ENCODE data around the gene CMC2.
A peak's percentile ranks its signal among the peaks of the same experiment; 100 is the strongest.

CMC2 gene

GRCh38 chr16:80962879-80963278, 43.8 kb downstream of the CMC2 start:
- Histone ChIP-seq H3K27me3 (ENCODE audit: insufficient read depth, low read length) (no peaks in the 10 kb centered on the region), H4K91ac (ENCODE audit: low read depth, low read length) (no peak overlapping the region), H3K9me3 (ENCODE audit: insufficient read depth, low read depth, low read length) (no peaks in the 10 kb centered on the region), H2AFZ (ENCODE audit: insufficient read depth, low read length, poor library complexity) (no peak overlapping the region), H3K4me2 (ENCODE audit: low read length) (no peak overlapping the region), H3K18ac (ENCODE audit: low read length) (no peak overlapping the region), H3K9ac (ENCODE audit: low read length) (no peak overlapping the region), H2BK12ac (ENCODE audit: low read length) (no peak overlapping the region), H3K79me1 (ENCODE audit: low read length) (no peaks in the 10 kb centered on the region), H3K23ac (ENCODE audit: low read length) (no peak overlapping the region), H3K4me3 (ENCODE audit: low read depth, low read length) (no peak overlapping the region), H2BK120ac (ENCODE audit: insufficient read depth, low read length, poor library complexity) (no peak overlapping the region), H3K4me1 (ENCODE audit: control insufficient read depth in 1 of 2, insufficient read depth in 2 of 2, low read length in 2 of 2) (no peaks in the 10 kb centered on the region), H2BK5ac (ENCODE audit: low read depth, low read length, poor library complexity) (no peak overlapping the region), H3K79me2 (ENCODE audit: control insufficient read depth, insufficient read depth, low read length, poor library complexity) (no peaks in the 10 kb centered on the region), H4K12ac (ENCODE audit: low read depth, low read length) (no peak overlapping the region), H3K14ac (ENCODE audit: low read length) (no peak overlapping the region), H4K8ac (ENCODE audit: low read depth, low read length) (no peak overlapping the region), H3K27ac (ENCODE audit: low read depth, low read length) (no peak overlapping the region), H2AK5ac (ENCODE audit: low read length) (no peak overlapping the region), H3K4ac (ENCODE audit: low read depth, low read length) (no peak overlapping the region), H3K36me3 (ENCODE audit: control insufficient read depth in 1 of 2, insufficient read depth in 2 of 2, low read length in 2 of 2) (no peaks in the 10 kb centered on the region)
- no peak for DNase-seq
- no CpG with 5 or more reads among the region's 2 CpGs for WGBS (ENCODE audit: extremely low coverage, insufficient coverage, insufficient read length)

GRCh38 chr16:80958284-80958683, 48.4 kb downstream of the CMC2 start:
- Histone ChIP-seq H3K4me2 (ENCODE audit: low read length) (no peak overlapping the region), H3K4ac (ENCODE audit: low read depth, low read length) (no peak overlapping the region), H3K27me3 (ENCODE audit: insufficient read depth, low read length) (no peaks in the 10 kb centered on the region), H3K18ac (ENCODE audit: low read length) (no peak overlapping the region), H2BK12ac (ENCODE audit: low read length) (no peak overlapping the region), H3K4me3 (ENCODE audit: low read depth, low read length) (no peak overlapping the region), H3K27ac (ENCODE audit: low read depth, low read length) (no peak overlapping the region), H3K36me3 (ENCODE audit: control insufficient read depth in 1 of 2, insufficient read depth in 2 of 2, low read length in 2 of 2) (no peaks in the 10 kb centered on the region), H3K4me1 (ENCODE audit: control insufficient read depth in 1 of 2, insufficient read depth in 2 of 2, low read length in 2 of 2) (no peaks in the 10 kb centered on the region), H4K12ac (ENCODE audit: low read depth, low read length) (no peak overlapping the region), H2BK5ac (ENCODE audit: low read depth, low read length, poor library complexity) (no peak overlapping the region), H4K8ac (ENCODE audit: low read depth, low read length) (no peak overlapping the region), H3K79me1 (ENCODE audit: low read length) (no peaks in the 10 kb centered on the region), H3K23ac (ENCODE audit: low read length) (no peak overlapping the region), H3K9me3 (ENCODE audit: insufficient read depth, low read depth, low read length) (peaks cover 5% of the 10 kb centered on the region), H3K14ac (ENCODE audit: low read length) (no peak overlapping the region), H2AK5ac (ENCODE audit: low read length) (no peak overlapping the region), H4K91ac (ENCODE audit: low read depth, low read length) (no peak overlapping the region), H3K9ac (ENCODE audit: low read length) (no peak overlapping the region), H3K79me2 (ENCODE audit: control insufficient read depth, insufficient read depth, low read length, poor library complexity) (no peaks in the 10 kb centered on the region), H2AFZ (ENCODE audit: insufficient read depth, low read length, poor library complexity) (no peak overlapping the region), H2BK120ac (ENCODE audit: insufficient read depth, low read length, poor library complexity) (no peak overlapping the region)
- no peak for DNase-seq

GRCh38 chr16:80954985-80955384, 51.7 kb downstream of the CMC2 start:
- no peak overlapping the region for H4K12ac ChIP-seq (ENCODE audit: low read depth, low read length)
- no peak overlapping the region for H3K23ac ChIP-seq (ENCODE audit: low read length)
- DNase-seq = no peak
- H3K4ac ChIP-seq (ENCODE audit: low read depth, low read length) = no peak overlapping the region
- H4K8ac ChIP-seq (ENCODE audit: low read depth, low read length) = no peak overlapping the region
- no peaks in the 10 kb centered on the region for H3K27me3 ChIP-seq (ENCODE audit: insufficient read depth, low read length)
- no peaks in the 10 kb centered on the region for H3K4me1 ChIP-seq (ENCODE audit: control insufficient read depth in 1 of 2, insufficient read depth in 2 of 2, low read length in 2 of 2)
- H2BK12ac ChIP-seq (ENCODE audit: low read length) = no peak overlapping the region
- H4K91ac ChIP-seq (ENCODE audit: low read depth, low read length) = no peak overlapping the region
- H2BK120ac ChIP-seq (ENCODE audit: insufficient read depth, low read length, poor library complexity) = no peak overlapping the region
- H2AK5ac ChIP-seq (ENCODE audit: low read length) = no peak overlapping the region
- peak overlapping the region; percentile 6 for H3K4me3 ChIP-seq (ENCODE audit: low read depth, low read length)
- WGBS (ENCODE audit: extremely low coverage, insufficient coverage, insufficient read length) = no CpG with 5 or more reads among the region's 5 CpGs
- no peak overlapping the region for H2AFZ ChIP-seq (ENCODE audit: insufficient read depth, low read length, poor library complexity)
- H3K4me2 ChIP-seq (ENCODE audit: low read length) = no peak overlapping the region
- H3K9ac ChIP-seq (ENCODE audit: low read length) = no peak overlapping the region
- no peaks in the 10 kb centered on the region for H3K79me1 ChIP-seq (ENCODE audit: low read length)
- no peak overlapping the region for H3K14ac ChIP-seq (ENCODE audit: low read length)
- no peak overlapping the region for H3K18ac ChIP-seq (ENCODE audit: low read length)
- H3K9me3 ChIP-seq (ENCODE audit: insufficient read depth, low read depth, low read length) = peaks cover 5% of the 10 kb centered on the region
- H3K27ac ChIP-seq (ENCODE audit: low read depth, low read length) = no peak overlapping the region
- H3K36me3 ChIP-seq (ENCODE audit: control insufficient read depth in 1 of 2, insufficient read depth in 2 of 2, low read length in 2 of 2) = no peaks in the 10 kb centered on the region
- H2BK5ac ChIP-seq (ENCODE audit: low read depth, low read length, poor library complexity) = no peak overlapping the region
- no peaks in the 10 kb centered on the region for H3K79me2 ChIP-seq (ENCODE audit: control insufficient read depth, insufficient read depth, low read length, poor library complexity)

GRCh38 chr16:80948886-80949493, 57.7 kb downstream of the CMC2 start:
- WGBS (ENCODE audit: extremely low coverage, insufficient coverage, insufficient read length) = no CpG with 5 or more reads among the region's 7 CpGs
- DNase-seq = peak; percentile 26 to 65
- Histone ChIP-seq H3K23ac (ENCODE audit: low read length) (no peak overlapping the region), H4K91ac (ENCODE audit: low read depth, low read length) (no peak overlapping the region), H4K8ac (ENCODE audit: low read depth, low read length) (no peak overlapping the region), H3K14ac (ENCODE audit: low read length) (no peak overlapping the region), H3K4me3 (ENCODE audit: low read depth, low read length) (no peak overlapping the region), H3K27me3 (ENCODE audit: insufficient read depth, low read length) (no peaks in the 10 kb centered on the region), H2BK120ac (ENCODE audit: insufficient read depth, low read length, poor library complexity) (no peak overlapping the region), H3K4me2 (ENCODE audit: low read length) (no peak overlapping the region), H2AK5ac (ENCODE audit: low read length) (no peak overlapping the region), H3K4me1 (ENCODE audit: control insufficient read depth in 1 of 2, insufficient read depth in 2 of 2, low read length in 2 of 2) (no peaks in the 10 kb centered on the region), H3K36me3 (ENCODE audit: control insufficient read depth in 1 of 2, insufficient read depth in 2 of 2, low read length in 2 of 2) (no peaks in the 10 kb centered on the region), H3K18ac (ENCODE audit: low read length) (no peak overlapping the region), H3K9ac (ENCODE audit: low read length) (no peak overlapping the region), H3K79me2 (ENCODE audit: control insufficient read depth, insufficient read depth, low read length, poor library complexity) (no peaks in the 10 kb centered on the region), H2BK5ac (ENCODE audit: low read depth, low read length, poor library complexity) (no peak overlapping the region), H3K9me3 (ENCODE audit: insufficient read depth, low read depth, low read length) (no peaks in the 10 kb centered on the region), H4K12ac (ENCODE audit: low read depth, low read length) (no peak overlapping the region), H3K27ac (ENCODE audit: low read depth, low read length) (no peak overlapping the region), H3K79me1 (ENCODE audit: low read length) (no peaks in the 10 kb centered on the region), H2BK12ac (ENCODE audit: low read length) (no peak overlapping the region), H3K4ac (ENCODE audit: low read depth, low read length) (no peak overlapping the region), H2AFZ (ENCODE audit: insufficient read depth, low read length, poor library complexity) (no peak overlapping the region)
